Activated CD8-positive, alpha-beta T cell treated with anti-CD3 and anti-CD28 coated beads for 36 hours (primary cell): Measurements from ENCODE around the gene RALY. TPM values are rescaled to one million over a fixed set of nuclear protein-coding genes. Genes with fewer than 3 reads are reported as not detected.
A peak's percentile ranks its signal among the peaks of the same experiment; 100 is the strongest.

Experiments used
- ATAC-seq: fragments of 200-7000 bp; cut with Tn5 transposase; one replicate; pipeline ENCODE4 v1.10.0; 2021; ENCODE audit warnings: mild to moderate bottlenecking, moderate library complexity
- CTCF ChIA-PET: fragments of 350-600 bp; sonication (Branson Sonifier 250); formaldehyde crosslinking; loops from one replicate; lab custom pipeline; 2021; ENCODE audit warnings: antibody characterized with exemption; lab: Charles Lee
- POLR2A ChIA-PET: fragments of 350-600 bp; sonication (Branson Sonifier 250); formaldehyde crosslinking; loops from one replicate; lab custom pipeline; 2021; ENCODE audit warnings: antibody characterized with exemption; lab: Charles Lee
- DNase-seq: peaks from one replicate; pipeline ENCODE4 v3.0.0-alpha.2; 2020
- H3K27ac Mint-ChIP-seq: one replicate; pipeline ENCODE4 v1.8.0; 2021; ENCODE audit warnings: mild to moderate bottlenecking, mixed read lengths
- H3K27me3 Mint-ChIP-seq: one replicate; pipeline ENCODE4 v1.8.0; 2021; ENCODE audit warnings: mixed read lengths
- H3K36me3 Mint-ChIP-seq: one replicate; pipeline ENCODE4 v1.8.0; 2021; ENCODE audit warnings: low read depth, mixed read lengths
- H3K4me1 Mint-ChIP-seq: one replicate; pipeline ENCODE4 v1.8.0; 2021; ENCODE audit warnings: low read depth, mixed read lengths
- H3K4me3 Mint-ChIP-seq: one replicate; pipeline ENCODE4 v1.8.0; 2021; ENCODE audit warnings: mild to moderate bottlenecking, moderate library complexity, mixed read lengths
- H3K9me3 Mint-ChIP-seq: one replicate; pipeline ENCODE4 v1.8.0; 2021; ENCODE audit warnings: mixed read lengths
- CTCF ChIP-seq: fragments of 200-600 bp; IDR thresholded peaks from one replicate; pipeline ENCODE4 v1.8.0; 2022; ENCODE audit warnings: antibody characterized with exemption, mild to moderate bottlenecking
- intact Hi-C: fragments of 100-400 bp; cut with micrococcal nuclease; formaldehyde crosslinking; loops from one replicate; pipeline ENCODE4 v1.10.0; 2022
- total RNA-seq, 2 experiments: library from RNA; stranded (reverse); gene quantifications; one replicate each; pipeline ENCODE4 v1.2.3, GENCODE V29; 2021

RALY gene
- total RNA-seq, 2 experiments from 2014 or later, result 151 to 153 TPM

GRCh38 chr20:34102342-34102741 lies 108.6 kb downstream of the RALY start:
- no peak overlapping the region for H3K4me3 Mint-ChIP-seq
- H3K9me3 Mint-ChIP-seq, result no peaks in the 10 kb centered on the region
- no peak for DNase-seq
- no peak for ATAC-seq
- ChIA-PET POLR2A (interaction anchor here (1.0 to 4.3 kb wide), 3 partner anchors 9 to 11 kb away, joined by 3 to 22 read pairs (median 6); partner anchors contain the start of gene EIF2S2), CTCF (interaction anchor here (1.6 to 3.0 kb wide), 2 partner anchors 19 to 187 kb away, joined by 4 to 7 read pairs; no protein-coding TSS in a partner anchor)
- no peak for TF ChIP-seq CTCF
- peak overlapping the region; percentile 48 for H3K27ac Mint-ChIP-seq
- H3K27me3 Mint-ChIP-seq, result no peaks in the 10 kb centered on the region
- H3K4me1 Mint-ChIP-seq, result peaks cover 53% of the 10 kb centered on the region
- intact Hi-C loops, result no loop called here
- peaks cover 73% of the 10 kb centered on the region for H3K36me3 Mint-ChIP-seq

- Mint-ChIP-seq H3K36me3 (peaks cover 78% of the 10 kb centered on the region), H3K4me3 (no peak overlapping the region), H3K9me3 (no peaks in the 10 kb centered on the region), H3K4me1 (peaks cover 70% of the 10 kb centered on the region), H3K27me3 (no peaks in the 10 kb centered on the region), H3K27ac (peak overlapping the region; percentile 77)
- ChIA-PET CTCF (interaction anchor here (1.2 kb wide), 1 partner anchor 18 kb away, joined by 3 read pairs; no protein-coding TSS in a partner anchor), POLR2A (interaction anchor here (1.7 to 4.3 kb wide), 3 partner anchors 9 to 13 kb away, joined by 4 to 22 read pairs (median 10); no protein-coding TSS in a partner anchor)
- intact Hi-C loops, result no loop called here
- no peak for TF ChIP-seq CTCF
- no peak for DNase-seq
- ATAC-seq, result no peak
These were observed 110.3 kb downstream of the RALY start for GRCh38 chr20:34104059-34104458.

GRCh38 chr20:34105978-34106675 lies 112.4 kb downstream of the RALY start:
- DNase-seq, result no peak
- POLR2A ChIA-PET, result interaction anchor here (0.6 to 4.3 kb wide), 5 partner anchors 9 to 24 kb away, joined by 3 to 22 read pairs (median 4); no protein-coding TSS in a partner anchor
- peak overlapping the region; percentile 79 for H3K27ac Mint-ChIP-seq
- no peaks in the 10 kb centered on the region for H3K27me3 Mint-ChIP-seq
- CTCF ChIA-PET, result no interaction called here
- H3K36me3 Mint-ChIP-seq, result peaks cover 84% of the 10 kb centered on the region
- no peaks in the 10 kb centered on the region for H3K9me3 Mint-ChIP-seq
- no peak overlapping the region for H3K4me3 Mint-ChIP-seq
- peaks cover 78% of the 10 kb centered on the region for H3K4me1 Mint-ChIP-seq
- TF ChIP-seq CTCF, result no peak
- intact Hi-C loops, result no loop called here
- ATAC-seq, result no peak

DNA sequence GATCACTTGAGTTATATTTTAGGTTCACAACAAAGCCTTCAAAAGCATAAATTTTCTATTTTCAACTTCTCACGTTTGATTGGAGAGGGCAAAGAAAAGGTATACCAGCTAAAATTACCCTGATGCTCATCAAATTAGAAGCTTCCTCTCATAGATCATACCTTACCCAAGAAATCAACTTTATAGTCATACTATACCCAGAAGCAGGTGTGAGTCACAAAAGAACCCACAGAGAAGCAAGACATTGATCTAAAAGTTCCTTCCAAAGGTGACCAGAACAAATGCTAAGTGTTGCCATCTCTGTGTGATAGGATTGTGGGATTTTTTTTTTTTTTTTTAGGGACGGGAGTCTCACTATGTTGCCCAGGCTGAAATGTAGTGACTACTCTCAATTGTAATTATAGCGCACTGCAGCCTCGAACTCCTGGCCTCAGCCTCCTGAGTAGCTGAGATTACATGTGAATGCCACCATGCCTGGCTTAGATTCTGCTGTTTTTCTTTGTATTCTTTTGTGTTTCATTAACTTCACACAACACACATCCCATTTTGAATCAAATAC lies 115.0 kb downstream of the RALY start:
- no peaks in the 10 kb centered on the region for H3K27me3 Mint-ChIP-seq
- CTCF ChIA-PET, result interaction anchor here (1.0 to 2.0 kb wide), 4 partner anchors 12 to 194 kb away, joined by 3 to 11 read pairs (median 4); no protein-coding TSS in a partner anchor
- peak overlapping the region; percentile 98 for H3K4me3 Mint-ChIP-seq
- H3K27ac Mint-ChIP-seq, result peak overlapping the region; percentile 84
- intact Hi-C loops, result no loop called here
- POLR2A ChIA-PET, result interaction anchor here (0.7 to 2.8 kb wide), 5 partner anchors 12 to 297 kb away, joined by 3 to 14 read pairs (median 4); partner anchors contain the start of gene CHMP4B
- DNase-seq (no peak), ATAC-seq (peak; percentile 17)
- TF ChIP-seq CTCF, result no peak
- peaks cover 67% of the 10 kb centered on the region for H3K36me3 Mint-ChIP-seq
- H3K4me1 Mint-ChIP-seq, result peaks cover 64% of the 10 kb centered on the region
- H3K9me3 Mint-ChIP-seq, result no peaks in the 10 kb centered on the region
